GM19395 (cell line): ENCODE results near the gene TYSND1.
"Not testable (repeated sequence)": the region's sequence is repeated elsewhere in the genome, so short reads cannot be mapped to it uniquely, and the experiment has no call there.

ENCODE experiments used
- ATAC-seq: cut with Tn5 transposase; IDR thresholded peaks from one replicate; pipeline ENCODE4 v1.9.1; 2021; ENCODE audit warnings: mild to moderate bottlenecking, moderate library complexity; ENCODE audit not compliant: unreplicated experiment

Gene TYSND1, protein sequence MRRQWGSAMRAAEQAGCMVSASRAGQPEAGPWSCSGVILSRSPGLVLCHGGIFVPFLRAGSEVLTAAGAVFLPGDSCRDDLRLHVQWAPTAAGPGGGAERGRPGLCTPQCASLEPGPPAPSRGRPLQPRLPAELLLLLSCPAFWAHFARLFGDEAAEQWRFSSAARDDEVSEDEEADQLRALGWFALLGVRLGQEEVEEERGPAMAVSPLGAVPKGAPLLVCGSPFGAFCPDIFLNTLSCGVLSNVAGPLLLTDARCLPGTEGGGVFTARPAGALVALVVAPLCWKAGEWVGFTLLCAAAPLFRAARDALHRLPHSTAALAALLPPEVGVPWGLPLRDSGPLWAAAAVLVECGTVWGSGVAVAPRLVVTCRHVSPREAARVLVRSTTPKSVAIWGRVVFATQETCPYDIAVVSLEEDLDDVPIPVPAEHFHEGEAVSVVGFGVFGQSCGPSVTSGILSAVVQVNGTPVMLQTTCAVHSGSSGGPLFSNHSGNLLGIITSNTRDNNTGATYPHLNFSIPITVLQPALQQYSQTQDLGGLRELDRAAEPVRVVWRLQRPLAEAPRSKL

DNA sequence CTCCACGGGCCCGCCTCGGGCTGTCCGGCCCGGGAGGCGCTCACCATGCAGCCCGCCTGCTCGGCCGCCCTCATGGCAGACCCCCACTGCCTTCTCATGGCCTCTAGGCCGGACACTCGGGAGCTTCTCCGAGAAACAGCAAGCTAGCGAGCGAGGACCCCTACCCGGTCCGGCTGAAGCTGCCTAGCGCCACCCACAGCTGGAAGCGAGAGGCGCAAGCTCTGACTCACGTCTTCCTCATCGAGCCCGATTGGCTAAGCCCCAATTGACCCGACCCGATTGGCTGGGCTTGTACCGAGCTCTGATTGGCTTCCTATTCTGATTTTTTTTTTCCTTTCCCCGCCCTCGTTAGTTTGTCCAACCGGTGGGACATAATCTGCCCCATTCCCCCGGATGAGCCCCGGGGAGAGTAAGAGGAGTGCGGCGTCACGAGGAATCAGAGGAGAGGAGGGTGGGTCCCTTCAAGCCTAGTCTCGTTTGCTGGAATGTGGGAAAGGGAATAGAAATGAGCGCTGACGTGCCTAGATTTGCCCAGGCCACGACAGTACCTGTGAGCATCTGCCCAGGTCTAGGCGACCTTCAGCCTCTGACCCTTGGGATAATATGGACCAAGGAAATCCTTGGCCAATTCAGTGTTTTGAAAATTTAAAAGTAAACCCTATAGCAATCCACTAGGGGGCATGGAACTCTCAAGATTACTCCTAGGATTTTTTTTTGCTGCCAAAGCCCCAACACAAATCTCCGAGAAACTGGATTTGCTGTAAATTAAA is at the start of gene TYSND1:
TSS of gene TYSND1 (minus strand) at position 212 of the 770 bp plus-strand sequence. CDS start at position 98, 114 bp downstream.
- ATAC-seq: peak; percentile 91

DNA sequence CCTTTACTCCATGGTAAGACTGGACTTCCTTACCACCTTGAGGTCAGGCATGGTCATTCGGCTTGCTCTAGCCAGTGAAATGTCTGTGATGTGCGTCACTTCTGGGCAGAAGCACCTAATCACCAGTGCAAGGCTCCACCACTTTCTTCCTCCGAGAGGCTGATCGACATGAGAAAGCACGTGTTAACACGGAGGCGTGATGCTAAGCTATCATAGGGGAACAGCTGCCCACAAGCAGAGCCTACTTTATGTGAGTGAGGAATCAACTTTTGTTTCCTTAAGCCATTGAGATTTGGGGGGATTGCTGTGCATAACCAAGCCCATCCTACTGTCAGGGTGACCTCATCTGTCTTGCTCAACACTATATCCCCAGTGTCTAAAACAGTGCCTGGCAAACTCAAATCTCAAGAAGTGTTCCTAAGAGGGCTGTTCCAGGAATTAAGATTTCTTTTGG is 46.9 kb upstream of the TYSND1 start:
- no peak for ATAC-seq

DNA sequence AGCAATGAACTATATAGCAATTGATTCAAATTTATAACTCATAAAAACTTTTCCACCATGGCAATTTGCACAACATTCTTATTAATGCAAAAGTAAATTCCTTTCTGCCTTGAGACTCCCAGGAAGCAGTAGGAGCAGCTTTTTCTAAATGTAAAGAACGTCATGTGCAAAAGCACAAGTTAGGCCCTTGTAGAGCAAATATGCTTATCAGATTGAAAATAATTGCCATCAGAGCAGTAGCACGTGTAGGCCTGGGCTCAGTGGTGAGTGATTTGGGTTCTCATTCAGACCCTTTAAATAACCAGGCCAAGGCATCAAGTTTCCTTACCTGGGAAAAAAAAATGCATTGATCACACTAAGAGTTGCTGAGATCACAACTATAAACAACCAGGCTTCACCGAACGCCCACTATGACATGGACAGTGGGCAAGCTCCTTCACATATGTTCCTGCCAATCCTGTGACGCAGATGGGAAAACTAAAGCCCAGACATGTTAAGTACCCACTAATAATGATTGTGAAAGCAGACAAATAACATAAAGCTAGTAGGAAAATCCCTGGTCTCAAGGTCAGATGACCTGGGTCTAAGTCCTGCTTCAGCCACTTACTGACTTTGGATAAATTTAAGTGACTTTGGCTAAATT is 45.9 kb upstream of the TYSND1 start:
- ATAC-seq: no peak

DNA sequence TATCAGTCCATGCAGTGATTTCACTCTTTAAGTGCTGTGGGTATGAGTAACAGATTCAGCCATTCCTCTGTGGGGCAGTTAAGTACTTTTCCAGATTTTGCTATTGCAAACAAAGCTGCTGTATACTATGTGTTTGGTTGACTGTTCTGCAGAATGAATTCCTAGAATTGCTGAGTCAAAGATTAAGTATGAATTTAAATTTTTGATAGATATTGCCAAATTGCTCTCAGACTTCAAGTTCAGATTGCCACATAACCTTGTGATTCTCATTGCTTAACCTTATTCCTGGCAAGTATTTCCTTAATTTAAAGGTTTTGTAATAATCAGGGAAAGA is 45.4 kb upstream of the TYSND1 start:
- ATAC-seq: no peak

GRCh38 chr10:70191161-70191971 is 44.9 kb upstream of the TYSND1 start:
- ATAC-seq: no peak

GRCh38 chr10:70190581-70190980 is 44.1 kb upstream of the TYSND1 start:
- no peak for ATAC-seq

DNA sequence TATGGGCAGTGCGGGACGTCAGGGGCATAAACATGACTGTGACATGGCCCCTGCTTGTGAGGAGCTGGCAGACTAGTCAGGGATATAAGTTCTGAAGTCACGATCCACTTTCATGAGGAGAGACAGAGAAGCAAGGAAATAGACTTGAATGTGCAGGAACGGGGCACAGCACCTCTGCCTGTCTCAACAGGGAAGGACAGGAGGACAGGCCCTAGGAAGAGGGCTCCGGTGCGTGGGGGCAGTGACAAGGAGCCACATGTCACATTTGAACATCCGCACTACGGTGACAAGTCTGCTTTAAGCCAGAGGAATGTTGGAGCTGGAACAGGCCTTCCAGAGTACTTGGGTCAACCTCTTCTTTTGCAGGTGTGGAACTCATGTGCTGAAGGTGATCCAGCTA is 43.6 kb upstream of the TYSND1 start:
- ATAC-seq: no peak

- ATAC-seq: no peak
Observed at GRCh38 chr10:70188768-70189167, 42.3 kb upstream of the TYSND1 start.

- no peak for ATAC-seq
Observed at GRCh38 chr10:70186571-70186970, 40.1 kb upstream of the TYSND1 start.

DNA sequence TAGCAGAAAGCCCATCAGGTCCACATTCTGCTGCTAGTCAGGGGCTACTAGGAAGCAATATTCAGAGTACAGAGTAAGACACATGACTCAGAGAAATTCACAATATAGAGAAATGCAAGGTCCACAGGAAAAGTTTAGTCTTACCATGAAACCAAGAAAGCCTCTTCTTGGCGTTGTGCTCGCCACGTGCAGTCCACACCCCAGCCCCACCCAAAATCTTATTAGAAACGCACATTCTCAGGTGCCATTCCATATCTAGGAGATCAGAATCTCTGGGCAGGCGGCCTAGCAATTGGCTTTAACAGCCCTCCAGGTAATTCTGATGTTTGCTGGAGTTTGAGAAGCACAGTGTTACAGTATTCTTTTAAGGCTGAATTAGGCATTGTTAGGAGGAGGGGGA is 39.6 kb upstream of the TYSND1 start:
- ATAC-seq: no peak

DNA sequence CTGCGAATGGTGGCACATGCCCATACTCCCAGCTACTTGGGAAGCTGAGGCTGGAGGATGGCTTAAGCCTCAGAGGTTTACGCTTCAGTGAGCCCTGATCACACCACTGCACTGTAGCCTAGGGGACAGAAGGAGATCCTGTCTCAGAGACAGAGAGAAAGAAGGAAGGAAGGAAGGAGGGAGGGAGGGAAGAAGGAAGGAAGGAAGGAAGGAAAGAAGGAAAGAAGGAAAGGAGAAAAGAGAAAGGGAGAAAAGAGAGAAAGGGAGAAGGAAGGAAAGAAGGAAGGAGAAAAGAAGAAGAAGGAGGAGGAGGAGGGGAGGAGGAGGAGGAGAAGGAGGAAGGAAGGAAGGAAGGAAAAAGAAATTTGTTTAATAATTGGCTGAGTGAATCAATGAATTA is 36.8 kb upstream of the TYSND1 start:
- no peak for ATAC-seq

DNA sequence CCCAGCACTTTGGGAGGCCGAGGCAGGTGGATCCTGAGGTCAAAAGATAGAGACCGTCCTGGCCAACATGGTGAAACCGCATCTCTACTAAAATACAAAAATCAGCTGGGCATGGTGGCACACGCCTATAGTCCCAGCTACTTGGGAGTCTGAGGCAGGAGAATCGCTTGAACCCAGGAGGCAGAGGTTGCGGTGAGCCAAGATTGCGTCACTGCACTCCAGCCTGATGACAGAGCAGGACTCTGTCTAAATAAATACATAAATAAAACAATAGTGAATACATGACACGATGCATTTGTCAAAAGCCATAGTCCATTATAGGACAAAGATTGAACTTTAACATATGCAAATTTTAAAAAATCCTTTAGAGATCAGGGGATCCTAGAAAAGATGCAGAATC is 32.7 kb upstream of the TYSND1 start:
- not testable (repeated sequence) for ATAC-seq

- ATAC-seq: no peak
Observed at GRCh38 chr10:70178139-70178725, 31.7 kb upstream of the TYSND1 start.

DNA sequence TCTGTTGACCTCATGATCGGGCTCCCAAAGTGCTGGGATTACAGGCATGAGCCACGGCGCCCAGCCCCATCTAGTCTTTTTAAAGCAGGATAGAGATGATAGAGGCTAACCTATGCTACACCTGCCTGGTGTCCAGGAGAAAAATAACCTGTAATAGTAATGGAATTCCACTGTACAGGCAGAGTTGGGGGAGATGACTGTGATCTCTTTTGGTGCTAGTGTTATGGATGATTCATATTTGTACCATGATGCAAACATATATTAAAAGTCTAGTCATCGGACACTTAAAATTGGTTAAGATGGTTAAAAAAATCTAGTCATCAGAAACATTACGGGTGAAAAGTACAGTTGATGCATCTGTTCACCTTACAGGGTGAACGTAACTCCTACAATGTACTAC is 29.9 kb upstream of the TYSND1 start:
- no peak for ATAC-seq

GRCh38 chr10:70175516-70175915 is 29.0 kb upstream of the TYSND1 start:
- no peak for ATAC-seq

DNA sequence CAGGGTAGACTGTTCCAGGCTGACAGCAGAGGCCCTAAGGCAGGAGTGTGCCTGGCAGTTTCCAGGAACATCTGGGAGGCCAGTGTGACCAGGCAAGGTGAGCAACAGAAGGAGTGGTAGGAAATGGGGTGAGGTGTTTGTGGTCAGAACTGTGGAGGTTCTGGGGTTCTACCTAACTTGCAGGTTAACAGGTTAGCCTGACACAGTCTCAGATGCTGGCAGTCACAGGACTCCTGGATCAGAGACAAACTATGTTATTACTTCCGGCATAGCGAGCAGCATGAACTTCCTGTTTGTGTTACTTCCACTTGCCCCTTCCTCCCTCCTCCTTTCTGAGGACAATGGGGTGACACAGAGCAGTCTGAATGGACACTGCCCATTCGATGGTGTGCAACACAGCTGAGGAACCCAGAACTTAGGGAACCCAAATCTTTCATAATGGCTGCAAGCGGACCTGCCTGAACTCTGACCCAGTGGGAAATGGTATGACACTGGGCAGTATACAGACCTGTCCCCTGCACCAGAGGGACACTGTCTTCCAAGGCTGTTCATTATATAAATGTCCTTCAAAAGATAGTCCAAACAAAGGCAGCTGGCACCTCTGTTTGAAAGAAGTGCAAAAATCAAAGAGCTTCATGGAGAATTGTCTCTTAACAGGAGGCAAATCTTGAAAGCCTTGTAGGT is 27.7 kb upstream of the TYSND1 start:
- ATAC-seq: no peak

GRCh38 chr10:70169649-70170364 is 23.3 kb upstream of the TYSND1 start:
- ATAC-seq: peak; percentile 8

DNA sequence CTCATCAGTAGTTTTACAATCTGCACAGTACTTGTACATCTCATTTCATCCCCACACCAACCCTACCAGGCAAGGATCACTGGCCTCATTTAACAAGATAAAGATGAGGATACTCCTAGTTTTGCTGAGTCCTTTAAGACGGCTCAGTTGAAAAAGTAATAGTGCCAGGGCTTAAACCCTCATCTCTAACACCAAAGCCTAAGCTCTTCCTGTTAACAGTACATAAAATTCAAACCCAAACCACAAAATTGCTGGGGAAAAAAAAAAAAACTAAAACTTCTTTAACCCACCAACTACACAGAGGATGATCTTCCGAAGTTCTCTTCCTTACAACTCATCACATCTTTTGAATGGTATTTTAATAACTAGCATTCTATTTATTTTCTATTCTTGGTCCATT is 22.5 kb upstream of the TYSND1 start:
- no peak for ATAC-seq

GRCh38 chr10:70167246-70167645 is 20.7 kb upstream of the TYSND1 start:
- no peak for ATAC-seq
